RPMI7951 (cell line): Measurements from ENCODE around the gene NPAS3. TPM values are rescaled to one million over a fixed set of nuclear protein-coding genes. Genes with fewer than 3 reads are reported as not detected.

Source experiments
- DNase-seq: peaks from one replicate; pipeline ENCODE4 v3.0.0-alpha.2; 2012; ENCODE audit warnings: low read depth
- total RNA-seq: library from RNA; depleted of rRNA; stranded (reverse); fragments of >200 nt; shearing (Covaris generic); gene quantifications from 2 replicates; pipeline ENCODE4 v1.2.3, GENCODE V29; 2014

The NPAS3 gene
- total RNA-seq, 1 experiment from 2014 or later, result 0.48 TPM

GRCh38 chr14:33736299-33736825 is 797.7 kb downstream of the NPAS3 start:
- no peak for DNase-seq

DNA sequence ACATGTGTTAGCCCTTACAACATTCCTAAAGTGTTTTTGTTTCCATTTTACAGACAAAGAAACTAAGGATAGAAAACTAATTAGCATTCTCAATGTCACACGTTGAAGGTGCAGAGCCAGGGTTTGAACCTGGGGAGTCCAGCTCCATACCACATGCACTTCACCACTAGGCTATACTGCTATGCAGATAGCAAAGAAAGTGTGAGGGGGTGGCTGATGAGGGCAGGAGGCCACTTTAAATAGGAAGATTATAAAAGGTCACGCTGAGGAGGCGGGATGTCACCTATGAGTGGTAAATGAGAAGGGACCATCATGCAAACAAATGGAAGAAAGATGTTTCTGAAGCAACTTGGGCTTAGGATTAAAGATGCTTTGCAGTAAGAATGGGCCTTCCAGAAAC is 798.3 kb downstream of the NPAS3 start:
- no peak for DNase-seq

- DNase-seq, result peak; percentile 78
These were observed 798.8 kb downstream of the NPAS3 start for GRCh38 chr14:33737446-33737845.

- no peak for DNase-seq
These were observed 799.4 kb downstream of the NPAS3 start for GRCh38 chr14:33738029-33738428.

GRCh38 chr14:33738491-33738890 is 799.8 kb downstream of the NPAS3 start:
- DNase-seq, result peak; percentile 44

DNA sequence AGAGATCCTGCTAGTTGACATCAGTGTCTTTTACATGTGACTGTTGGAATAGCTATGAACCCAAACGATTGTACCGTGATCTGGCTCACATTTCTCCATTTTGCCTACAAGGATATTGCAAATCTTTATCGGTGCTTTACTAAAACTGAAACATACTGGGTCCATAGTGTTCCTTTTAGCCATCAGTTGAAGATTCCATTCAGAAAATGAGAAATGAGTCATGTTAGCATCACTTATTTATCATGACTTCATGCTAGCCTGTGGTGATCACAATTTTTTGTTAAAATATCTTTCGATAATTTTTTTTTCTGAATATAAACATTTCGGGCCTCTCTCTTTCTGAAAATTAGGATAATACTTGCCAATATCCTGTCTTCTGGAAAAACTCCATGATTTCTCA is 801.9 kb downstream of the NPAS3 start:
- no peak for DNase-seq

DNA sequence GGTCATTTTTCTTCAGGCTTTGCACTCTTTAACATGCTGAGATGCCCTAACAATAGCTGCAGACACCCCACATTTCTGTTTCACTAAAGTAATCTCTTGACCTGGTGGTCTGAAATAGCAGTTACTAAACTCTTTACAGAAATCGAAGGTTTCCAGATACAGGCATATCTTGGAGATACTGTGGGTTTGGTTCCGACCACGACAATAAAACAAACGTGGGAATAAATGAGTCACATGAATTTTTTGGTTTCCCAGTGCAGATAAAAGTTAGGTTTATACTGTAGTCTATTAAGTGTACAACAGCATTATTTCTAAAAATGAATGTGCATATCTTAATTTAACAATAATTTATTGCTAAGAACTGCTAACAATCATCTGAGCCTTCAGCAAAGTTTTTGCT is 803.5 kb downstream of the NPAS3 start:
- peak; percentile 11 for DNase-seq

GRCh38 chr14:33745163-33745562 is 806.5 kb downstream of the NPAS3 start:
- no peak for DNase-seq

DNA sequence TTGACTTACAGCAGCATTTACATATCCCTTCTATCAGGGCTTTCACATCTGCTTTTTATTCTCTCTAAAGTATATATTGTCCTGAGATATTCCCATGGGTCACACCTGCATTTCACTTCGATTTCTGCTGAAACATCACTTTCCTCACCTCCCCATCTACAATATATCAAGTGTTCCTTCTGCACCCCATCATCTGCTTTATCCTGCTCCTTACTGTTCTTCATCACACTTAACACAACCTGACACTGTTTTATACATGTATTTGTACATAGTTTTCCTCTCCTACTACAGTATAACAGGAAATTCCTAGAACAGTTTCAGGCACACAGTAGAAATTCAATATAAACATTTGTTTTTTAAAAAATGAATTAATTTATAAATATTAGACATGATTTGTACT is 809.1 kb downstream of the NPAS3 start:
- DNase-seq, result no peak

- DNase-seq, result peak; percentile 40
These were observed 815.6 kb downstream of the NPAS3 start for GRCh38 chr14:33754261-33754660.

DNA sequence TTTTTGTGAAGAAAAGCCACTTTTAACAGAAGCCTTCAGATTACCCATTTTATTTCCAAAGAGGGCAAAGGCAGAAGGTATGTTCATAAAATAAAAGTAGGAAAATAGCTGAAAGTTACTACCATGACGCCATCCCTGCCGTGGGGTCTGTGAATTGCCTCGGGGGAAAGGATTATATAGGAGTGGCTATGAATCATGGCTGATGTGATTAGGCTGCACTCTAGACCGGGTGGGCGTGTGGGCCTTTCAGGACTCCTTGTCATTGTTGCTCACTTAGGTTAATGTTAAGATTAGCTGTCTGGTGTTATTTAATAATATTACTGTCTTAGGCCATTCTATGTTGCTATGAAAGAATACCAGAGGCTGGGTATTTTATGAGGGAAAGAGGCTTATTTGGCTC is 816.7 kb downstream of the NPAS3 start:
- peak; percentile 47 for DNase-seq

- no peak for DNase-seq
These were observed 818.2 kb downstream of the NPAS3 start for GRCh38 chr14:33756833-33757232.

GRCh38 chr14:33758547-33758946 is 819.9 kb downstream of the NPAS3 start:
- DNase-seq, result no peak

- no peak for DNase-seq
These were observed 823.6 kb downstream of the NPAS3 start for GRCh38 chr14:33762161-33762851.

DNA sequence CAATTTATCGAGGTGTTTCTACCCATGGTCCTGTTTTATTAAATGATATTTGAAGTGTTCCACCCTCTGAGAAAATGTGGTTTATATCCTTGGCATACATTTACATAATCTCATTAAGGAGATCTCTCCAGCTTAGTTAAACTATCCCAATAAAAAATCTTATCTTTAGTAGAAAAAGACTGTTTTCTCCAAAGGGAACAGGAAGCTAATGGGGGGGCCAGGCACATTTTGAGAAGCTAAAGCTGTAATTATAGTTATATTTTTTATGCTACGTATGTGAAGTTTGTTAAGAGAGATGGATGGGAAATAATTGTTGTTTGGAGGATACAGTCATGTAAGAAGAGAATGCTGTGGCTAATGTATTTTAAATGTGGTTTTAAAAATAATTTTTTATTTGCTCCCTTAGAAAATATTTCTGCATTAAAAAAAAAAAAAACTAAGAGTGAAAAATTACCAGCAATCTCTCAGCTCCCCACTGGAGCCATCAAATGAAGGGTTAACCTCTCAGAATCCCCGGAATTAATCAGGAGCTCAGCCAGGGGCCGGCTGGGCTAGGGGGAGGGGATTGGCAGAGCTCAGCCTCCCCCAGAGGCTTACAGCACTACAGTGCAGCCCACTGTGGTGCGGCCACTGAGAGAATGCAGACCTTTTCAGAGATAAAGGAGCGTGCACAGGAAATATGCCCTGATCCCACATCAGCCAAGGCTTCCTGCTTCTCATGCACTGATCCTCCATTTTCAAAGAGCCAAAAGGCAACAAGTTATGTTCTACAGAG is 826.4 kb downstream of the NPAS3 start:
- DNase-seq, result peak; percentile 66

DNA sequence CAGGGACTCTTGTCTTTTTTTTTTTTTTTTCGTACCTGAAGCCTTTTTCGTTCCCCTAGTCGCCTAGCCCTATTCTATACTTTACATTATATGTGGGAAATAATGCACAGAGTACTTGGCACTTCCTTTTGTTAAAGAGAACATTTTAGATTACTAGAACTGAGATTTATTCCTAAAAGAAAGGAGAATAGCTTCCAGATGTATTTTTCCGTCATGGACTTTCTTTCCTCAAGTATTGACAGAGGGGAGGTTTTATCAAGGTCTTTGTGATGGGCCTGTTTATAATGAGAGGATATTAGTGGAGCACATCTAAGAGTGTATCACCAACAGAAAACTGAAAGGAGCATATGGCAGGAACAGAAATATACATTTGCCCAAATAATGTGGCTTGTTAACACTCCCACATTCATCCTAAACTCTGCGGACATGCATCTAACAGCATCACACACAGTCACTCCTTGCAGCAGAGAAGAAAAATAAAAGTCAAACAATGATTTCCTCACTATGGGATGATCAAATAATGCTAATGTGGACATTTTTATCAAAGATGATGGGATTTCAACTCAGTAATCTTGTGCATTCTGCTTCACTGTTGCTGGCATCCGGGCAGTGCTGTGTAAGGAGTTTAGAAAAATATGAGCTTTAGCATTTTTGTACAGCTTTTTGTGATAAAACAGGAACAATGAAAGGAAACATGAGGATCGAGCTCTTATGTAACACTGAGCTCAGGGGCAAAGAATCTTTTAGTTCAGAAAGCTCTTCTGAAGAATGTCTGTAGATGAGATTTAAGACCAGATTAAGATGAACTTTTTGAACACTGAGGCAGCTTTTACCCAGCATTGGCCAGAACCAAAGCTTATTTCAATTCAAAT is 829.1 kb downstream of the NPAS3 start:
- no peak for DNase-seq

DNA sequence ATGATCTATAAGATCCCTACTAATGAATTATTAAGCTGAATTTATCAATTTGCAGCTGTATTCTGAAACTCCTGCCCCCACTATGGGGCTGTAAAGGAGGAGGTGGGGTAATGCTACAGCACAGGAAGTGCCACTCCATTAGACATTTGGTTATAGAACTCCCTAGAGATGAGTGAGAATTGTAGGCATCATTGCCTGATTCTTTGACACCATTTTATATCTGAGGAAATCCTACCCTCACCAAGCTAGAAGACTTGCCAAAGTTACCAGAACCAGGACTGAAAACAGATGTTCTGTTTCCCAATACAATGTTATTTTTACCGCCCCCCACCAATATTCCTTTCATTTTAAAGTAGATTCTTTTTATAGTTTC is 829.8 kb downstream of the NPAS3 start:
- no peak for DNase-seq

DNA sequence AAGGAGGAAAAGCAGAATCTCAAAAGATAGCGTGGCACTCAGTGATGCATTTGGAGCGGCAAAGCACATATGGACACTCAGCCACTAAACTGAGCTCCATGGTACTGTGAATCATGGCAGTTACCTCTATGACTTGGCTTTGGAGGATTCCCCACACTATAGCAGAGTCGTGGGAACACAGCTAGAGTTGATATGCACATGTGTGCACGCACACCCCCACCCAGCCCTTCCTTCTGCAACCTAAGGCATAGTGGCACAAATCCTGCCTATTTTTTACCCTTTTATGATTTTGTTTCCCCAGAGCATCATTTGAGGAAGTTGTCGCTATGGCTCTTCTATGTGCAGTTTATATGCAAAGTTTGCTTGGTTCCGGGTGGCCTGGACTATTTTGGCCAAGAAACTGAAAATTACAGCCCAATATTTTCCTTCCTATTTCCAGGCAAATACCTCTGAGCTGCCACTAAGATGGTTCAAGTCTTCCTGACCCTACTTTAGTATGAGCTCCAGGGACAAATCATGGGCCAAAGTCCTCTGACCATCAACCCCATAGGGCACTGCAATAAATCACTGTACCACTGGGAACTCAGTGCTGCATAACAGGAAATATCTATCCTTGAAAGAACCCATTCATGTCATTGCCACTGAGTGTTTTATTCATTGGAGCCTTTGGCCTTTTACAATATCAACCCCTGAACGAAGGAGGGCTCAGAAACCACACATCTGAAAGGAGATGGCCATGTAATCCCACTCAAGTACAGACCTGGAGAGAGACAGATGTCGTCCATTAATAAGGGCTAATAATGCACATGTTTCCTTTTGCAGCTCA is 834.7 kb downstream of the NPAS3 start:
- no peak for DNase-seq

DNA sequence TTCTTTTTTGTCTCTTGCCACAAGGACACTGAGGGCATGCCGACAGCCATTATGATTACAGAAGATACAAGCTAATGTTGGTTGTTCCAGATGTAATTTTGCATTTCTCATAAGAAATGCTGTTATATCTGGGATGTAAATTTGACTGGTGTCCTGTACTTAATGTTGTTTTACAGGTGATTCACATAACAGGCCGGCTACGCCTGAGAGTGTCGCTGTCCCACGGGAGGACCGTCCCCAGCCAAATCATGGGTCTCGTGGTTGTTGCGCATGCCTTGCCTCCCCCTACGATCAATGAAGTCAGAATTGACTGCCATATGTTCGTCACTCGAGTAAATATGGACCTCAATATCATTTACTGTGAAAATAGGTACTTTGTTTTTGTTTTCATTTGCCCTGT is 835.5 kb downstream of the NPAS3 start:
- DNase-seq, result no peak

GRCh38 chr14:33774723-33775470 is 836.2 kb downstream of the NPAS3 start:
- DNase-seq, result peak; percentile 13

- no peak for DNase-seq
These were observed 838.2 kb downstream of the NPAS3 start for GRCh38 chr14:33776871-33777270.
